GM23338 (cell line): ENCODE results near the gene AQP6. TPM values are rescaled to one million over a fixed set of nuclear protein-coding genes. Genes with fewer than 3 reads are reported as not detected.

Experiments
- JUNB ChIP-seq: IDR thresholded peaks from one replicate; pipeline ENCODE4 v1.6.1; 2016; ENCODE audit warnings: antibody characterized with exemption; ENCODE audit not compliant: unreplicated experiment
- NANOG ChIP-seq: IDR thresholded peaks from 2 replicates; pipeline ENCODE4 v1.6.1; 2016; ENCODE audit warnings: antibody characterized with exemption, borderline replicate concordance
- POLR2AphosphoS5 ChIP-seq: IDR thresholded peaks from 2 replicates; pipeline ENCODE4 v1.6.1; 2016; ENCODE audit warnings: antibody characterized with exemption, low read depth
- ZNF331 ChIP-seq: fragments of 250-450 bp; sonication (Bioruptor Pico); IDR thresholded peaks from 2 replicates; pipeline ENCODE4 v1.5.0; 2020; ENCODE audit warnings: low read depth, mild to moderate bottlenecking, moderate library complexity
- polyA plus RNA-seq: library from polyadenylated mRNA; unstranded; fragments of >200 nt; fragmentation: Nextera tagmentation; extraction: Ambion mirVana; gene quantifications from 2 replicates; pipeline ENCODE4 v1.2.1, GENCODE V29; 2016
- total RNA-seq: library from RNA; depleted of rRNA; stranded (reverse); fragments of >200 nt; shearing (Covaris generic); gene quantifications from 2 replicates; pipeline ENCODE4 v1.2.3, GENCODE V29; 2014
- TF ChIP-seq, protein P1 (sequence below): fragments of 250-450 bp; sonication (Bioruptor Pico); IDR thresholded peaks from 2 replicates; pipeline ENCODE4 v1.5.0; 2020; ENCODE audit warnings: mild to moderate bottlenecking, moderate library complexity
- TF ChIP-seq, protein P2 (sequence below): IDR thresholded peaks from 2 replicates; pipeline ENCODE4 v1.6.1; 2016; ENCODE audit warnings: antibody characterized with exemption
- TF ChIP-seq, protein P3 (sequence below): IDR thresholded peaks from one replicate; pipeline ENCODE4 v1.6.1; 2018; ENCODE audit warnings: antibody characterized with exemption; ENCODE audit not compliant: unreplicated experiment

The AQP6 gene
- total and polyA plus RNA-seq, 2 experiments from 2014 or later, result 0.08 TPM; not detected in 1

DNA sequence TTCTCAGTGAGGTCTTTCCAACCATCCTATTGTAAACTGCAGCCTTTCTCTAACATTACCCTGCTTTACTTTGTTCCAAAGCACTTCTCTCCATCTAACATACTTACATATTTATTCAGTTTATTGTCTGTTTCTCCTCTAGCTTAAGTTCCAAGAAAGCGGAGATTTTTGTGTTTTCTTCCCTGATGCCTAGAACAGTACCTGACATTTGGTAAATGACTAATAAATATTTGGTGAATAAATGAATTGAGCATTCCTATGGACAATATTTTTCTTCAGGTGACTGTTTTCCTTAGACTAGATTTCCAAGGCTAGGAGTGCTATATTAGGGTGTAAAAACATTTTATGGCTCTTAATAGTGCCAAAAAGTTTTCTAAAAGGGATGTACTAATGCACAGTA lies 50.2 kb downstream of the AQP6 start (continued):
- TF ChIP-seq, protein P1, sequence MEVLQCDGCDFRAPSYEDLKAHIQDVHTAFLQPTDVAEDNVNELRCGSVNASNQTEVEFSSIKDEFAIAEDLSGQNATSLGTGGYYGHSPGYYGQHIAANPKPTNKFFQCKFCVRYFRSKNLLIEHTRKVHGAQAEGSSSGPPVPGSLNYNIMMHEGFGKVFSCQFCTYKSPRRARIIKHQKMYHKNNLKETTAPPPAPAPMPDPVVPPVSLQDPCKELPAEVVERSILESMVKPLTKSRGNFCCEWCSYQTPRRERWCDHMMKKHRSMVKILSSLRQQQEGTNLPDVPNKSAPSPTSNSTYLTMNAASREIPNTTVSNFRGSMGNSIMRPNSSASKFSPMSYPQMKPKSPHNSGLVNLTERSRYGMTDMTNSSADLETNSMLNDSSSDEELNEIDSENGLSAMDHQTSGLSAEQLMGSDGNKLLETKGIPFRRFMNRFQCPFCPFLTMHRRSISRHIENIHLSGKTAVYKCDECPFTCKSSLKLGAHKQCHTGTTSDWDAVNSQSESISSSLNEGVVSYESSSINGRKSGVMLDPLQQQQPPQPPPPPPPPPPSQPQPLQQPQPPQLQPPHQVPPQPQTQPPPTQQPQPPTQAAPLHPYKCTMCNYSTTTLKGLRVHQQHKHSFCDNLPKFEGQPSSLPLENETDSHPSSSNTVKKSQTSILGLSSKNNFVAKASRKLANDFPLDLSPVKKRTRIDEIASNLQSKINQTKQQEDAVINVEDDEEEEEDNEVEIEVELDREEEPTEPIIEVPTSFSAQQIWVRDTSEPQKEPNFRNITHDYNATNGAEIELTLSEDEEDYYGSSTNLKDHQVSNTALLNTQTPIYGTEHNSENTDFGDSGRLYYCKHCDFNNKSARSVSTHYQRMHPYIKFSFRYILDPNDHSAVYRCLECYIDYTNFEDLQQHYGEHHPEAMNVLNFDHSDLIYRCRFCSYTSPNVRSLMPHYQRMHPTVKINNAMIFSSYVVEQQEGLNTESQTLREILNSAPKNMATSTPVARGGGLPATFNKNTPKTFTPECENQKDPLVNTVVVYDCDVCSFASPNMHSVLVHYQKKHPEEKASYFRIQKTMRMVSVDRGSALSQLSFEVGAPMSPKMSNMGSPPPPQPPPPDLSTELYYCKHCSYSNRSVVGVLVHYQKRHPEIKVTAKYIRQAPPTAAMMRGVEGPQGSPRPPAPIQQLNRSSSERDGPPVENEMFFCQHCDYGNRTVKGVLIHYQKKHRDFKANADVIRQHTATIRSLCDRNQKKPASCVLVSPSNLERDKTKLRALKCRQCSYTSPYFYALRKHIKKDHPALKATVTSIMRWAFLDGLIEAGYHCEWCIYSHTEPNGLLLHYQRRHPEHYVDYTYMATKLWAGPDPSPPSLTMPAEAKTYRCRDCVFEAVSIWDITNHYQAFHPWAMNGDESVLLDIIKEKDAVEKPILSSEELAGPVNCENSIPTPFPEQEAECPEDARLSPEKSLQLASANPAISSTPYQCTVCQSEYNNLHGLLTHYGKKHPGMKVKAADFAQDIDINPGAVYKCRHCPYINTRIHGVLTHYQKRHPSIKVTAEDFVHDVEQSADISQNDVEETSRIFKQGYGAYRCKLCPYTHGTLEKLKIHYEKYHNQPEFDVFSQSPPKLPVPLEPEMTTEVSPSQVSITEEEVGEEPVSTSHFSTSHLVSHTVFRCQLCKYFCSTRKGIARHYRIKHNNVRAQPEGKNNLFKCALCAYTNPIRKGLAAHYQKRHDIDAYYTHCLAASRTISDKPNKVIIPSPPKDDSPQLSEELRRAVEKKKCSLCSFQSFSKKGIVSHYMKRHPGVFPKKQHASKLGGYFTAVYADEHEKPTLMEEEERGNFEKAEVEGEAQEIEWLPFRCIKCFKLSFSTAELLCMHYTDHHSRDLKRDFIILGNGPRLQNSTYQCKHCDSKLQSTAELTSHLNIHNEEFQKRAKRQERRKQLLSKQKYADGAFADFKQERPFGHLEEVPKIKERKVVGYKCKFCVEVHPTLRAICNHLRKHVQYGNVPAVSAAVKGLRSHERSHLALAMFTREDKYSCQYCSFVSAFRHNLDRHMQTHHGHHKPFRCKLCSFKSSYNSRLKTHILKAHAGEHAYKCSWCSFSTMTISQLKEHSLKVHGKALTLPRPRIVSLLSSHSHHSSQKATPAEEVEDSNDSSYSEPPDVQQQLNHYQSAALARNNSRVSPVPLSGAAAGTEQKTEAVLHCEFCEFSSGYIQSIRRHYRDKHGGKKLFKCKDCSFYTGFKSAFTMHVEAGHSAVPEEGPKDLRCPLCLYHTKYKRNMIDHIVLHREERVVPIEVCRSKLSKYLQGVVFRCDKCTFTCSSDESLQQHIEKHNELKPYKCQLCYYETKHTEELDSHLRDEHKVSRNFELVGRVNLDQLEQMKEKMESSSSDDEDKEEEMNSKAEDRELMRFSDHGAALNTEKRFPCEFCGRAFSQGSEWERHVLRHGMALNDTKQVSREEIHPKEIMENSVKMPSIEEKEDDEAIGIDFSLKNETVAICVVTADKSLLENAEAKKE (CRISPR knock-in tag), result no peak
- no peak for TF ChIP-seq NANOG
- TF ChIP-seq JUNB, result no peak
- TF ChIP-seq, protein P2, sequence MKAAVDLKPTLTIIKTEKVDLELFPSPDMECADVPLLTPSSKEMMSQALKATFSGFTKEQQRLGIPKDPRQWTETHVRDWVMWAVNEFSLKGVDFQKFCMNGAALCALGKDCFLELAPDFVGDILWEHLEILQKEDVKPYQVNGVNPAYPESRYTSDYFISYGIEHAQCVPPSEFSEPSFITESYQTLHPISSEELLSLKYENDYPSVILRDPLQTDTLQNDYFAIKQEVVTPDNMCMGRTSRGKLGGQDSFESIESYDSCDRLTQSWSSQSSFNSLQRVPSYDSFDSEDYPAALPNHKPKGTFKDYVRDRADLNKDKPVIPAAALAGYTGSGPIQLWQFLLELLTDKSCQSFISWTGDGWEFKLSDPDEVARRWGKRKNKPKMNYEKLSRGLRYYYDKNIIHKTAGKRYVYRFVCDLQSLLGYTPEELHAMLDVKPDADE, result no peak
- TF ChIP-seq, protein P3, sequence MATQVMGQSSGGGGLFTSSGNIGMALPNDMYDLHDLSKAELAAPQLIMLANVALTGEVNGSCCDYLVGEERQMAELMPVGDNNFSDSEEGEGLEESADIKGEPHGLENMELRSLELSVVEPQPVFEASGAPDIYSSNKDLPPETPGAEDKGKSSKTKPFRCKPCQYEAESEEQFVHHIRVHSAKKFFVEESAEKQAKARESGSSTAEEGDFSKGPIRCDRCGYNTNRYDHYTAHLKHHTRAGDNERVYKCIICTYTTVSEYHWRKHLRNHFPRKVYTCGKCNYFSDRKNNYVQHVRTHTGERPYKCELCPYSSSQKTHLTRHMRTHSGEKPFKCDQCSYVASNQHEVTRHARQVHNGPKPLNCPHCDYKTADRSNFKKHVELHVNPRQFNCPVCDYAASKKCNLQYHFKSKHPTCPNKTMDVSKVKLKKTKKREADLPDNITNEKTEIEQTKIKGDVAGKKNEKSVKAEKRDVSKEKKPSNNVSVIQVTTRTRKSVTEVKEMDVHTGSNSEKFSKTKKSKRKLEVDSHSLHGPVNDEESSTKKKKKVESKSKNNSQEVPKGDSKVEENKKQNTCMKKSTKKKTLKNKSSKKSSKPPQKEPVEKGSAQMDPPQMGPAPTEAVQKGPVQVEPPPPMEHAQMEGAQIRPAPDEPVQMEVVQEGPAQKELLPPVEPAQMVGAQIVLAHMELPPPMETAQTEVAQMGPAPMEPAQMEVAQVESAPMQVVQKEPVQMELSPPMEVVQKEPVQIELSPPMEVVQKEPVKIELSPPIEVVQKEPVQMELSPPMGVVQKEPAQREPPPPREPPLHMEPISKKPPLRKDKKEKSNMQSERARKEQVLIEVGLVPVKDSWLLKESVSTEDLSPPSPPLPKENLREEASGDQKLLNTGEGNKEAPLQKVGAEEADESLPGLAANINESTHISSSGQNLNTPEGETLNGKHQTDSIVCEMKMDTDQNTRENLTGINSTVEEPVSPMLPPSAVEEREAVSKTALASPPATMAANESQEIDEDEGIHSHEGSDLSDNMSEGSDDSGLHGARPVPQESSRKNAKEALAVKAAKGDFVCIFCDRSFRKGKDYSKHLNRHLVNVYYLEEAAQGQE, result no peak
- no peak for TF ChIP-seq ZNF331
- TF ChIP-seq POLR2AphosphoS5, result no peak
